ENCODE measurements around the gene COL4A1.

Gene COL4A1

DNA sequence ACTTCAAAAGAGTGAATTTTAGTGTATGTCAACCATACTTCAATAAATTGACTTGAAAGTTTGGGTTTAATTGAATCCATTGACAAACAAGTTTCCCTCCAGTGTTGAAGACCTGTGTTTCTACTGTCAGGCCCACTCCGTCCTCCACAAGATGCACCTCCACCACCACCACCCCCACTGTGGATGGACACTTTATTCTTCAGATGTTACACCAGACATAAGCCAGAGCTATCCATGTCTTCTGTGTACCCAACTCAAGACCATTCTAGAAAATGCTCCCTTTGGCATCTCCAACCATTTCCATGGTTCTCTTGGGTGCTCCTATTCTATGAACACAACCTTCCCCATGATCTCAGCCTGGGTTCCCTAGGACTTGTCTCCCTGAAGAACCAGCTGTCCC lies 207.0 kb downstream of the COL4A1 start:
- H3K4me3 ChIP-seq (ENCODE audit: low read length) = no peak overlapping the region
- DNase-seq (ENCODE audit: low read depth, low spot score) = no peak
